Stimulated activated memory B cell treated with anti-CD40 and anti-IgM and Interleukin-4, amounts not matched to agents 10 μg/mL and 1 μg/mL and 100 μg/mL, for 72 hours (primary cell): Measurements from ENCODE around the gene AKR1C3.

Source experiments
- ATAC-seq: fragments of 150-1000 bp; cut with Tn5 transposase; 2 replicates; pipeline ENCODE4 v1.10.0; 2021
- H3K27ac Mint-ChIP-seq: one replicate; pipeline ENCODE4 v1.8.0; 2022; ENCODE audit warnings: mild to moderate bottlenecking, mixed read lengths
- H3K27me3 Mint-ChIP-seq: one replicate; pipeline ENCODE4 v1.8.0; 2022; ENCODE audit warnings: mixed read lengths
- H3K36me3 Mint-ChIP-seq: one replicate; pipeline ENCODE4 v1.8.0; 2022; ENCODE audit warnings: mixed read lengths
- H3K4me1 Mint-ChIP-seq: one replicate; pipeline ENCODE4 v1.8.0; 2022; ENCODE audit warnings: mixed read lengths
- H3K4me3 Mint-ChIP-seq: one replicate; pipeline ENCODE4 v1.8.0; 2022; ENCODE audit warnings: mild to moderate bottlenecking, moderate library complexity, mixed read lengths
- H3K9me3 Mint-ChIP-seq: one replicate; pipeline ENCODE4 v1.8.0; 2022; ENCODE audit warnings: mixed read lengths

Gene AKR1C3

GRCh38 chr10:5146920-5147254, 52.7 kb downstream of the AKR1C3 start:
- H3K4me3 Mint-ChIP-seq: no peak overlapping the region
- ATAC-seq: no peak
- H3K27me3 Mint-ChIP-seq: no peaks in the 10 kb centered on the region
- H3K9me3 Mint-ChIP-seq: peaks cover 12% of the 10 kb centered on the region
- no peaks in the 10 kb centered on the region for H3K4me1 Mint-ChIP-seq
- no peak overlapping the region for H3K27ac Mint-ChIP-seq
- H3K36me3 Mint-ChIP-seq: no peaks in the 10 kb centered on the region

GRCh38 chr10:5147255-5147980, 53.2 kb downstream of the AKR1C3 start:
- Mint-ChIP-seq H3K27me3 (no peaks in the 10 kb centered on the region), H3K27ac (no peak overlapping the region), H3K36me3 (no peaks in the 10 kb centered on the region), H3K4me1 (no peaks in the 10 kb centered on the region), H3K9me3 (peaks cover 12% of the 10 kb centered on the region), H3K4me3 (no peak overlapping the region)
- no peak for ATAC-seq

- Mint-ChIP-seq H3K36me3 (no peaks in the 10 kb centered on the region), H3K27ac (no peak overlapping the region), H3K4me1 (no peaks in the 10 kb centered on the region), H3K4me3 (no peak overlapping the region), H3K9me3 (peaks cover 11% of the 10 kb centered on the region), H3K27me3 (no peaks in the 10 kb centered on the region)
- no peak for ATAC-seq
These were observed 53.9 kb downstream of the AKR1C3 start for GRCh38 chr10:5147981-5148677.

GRCh38 chr10:5148678-5149032, 54.4 kb downstream of the AKR1C3 start:
- Mint-ChIP-seq H3K36me3 (no peaks in the 10 kb centered on the region), H3K9me3 (peaks cover 13% of the 10 kb centered on the region), H3K27me3 (no peaks in the 10 kb centered on the region), H3K4me3 (no peak overlapping the region), H3K27ac (no peak overlapping the region), H3K4me1 (no peaks in the 10 kb centered on the region)
- no peak for ATAC-seq

GRCh38 chr10:5151076-5151475, 56.9 kb downstream of the AKR1C3 start:
- Mint-ChIP-seq H3K4me3 (no peak overlapping the region), H3K9me3 (peaks cover 13% of the 10 kb centered on the region), H3K36me3 (no peaks in the 10 kb centered on the region), H3K27me3 (no peaks in the 10 kb centered on the region), H3K4me1 (no peaks in the 10 kb centered on the region), H3K27ac (no peak overlapping the region)
- ATAC-seq: no peak

GRCh38 chr10:5155951-5156350, 61.7 kb downstream of the AKR1C3 start:
- H3K4me1 Mint-ChIP-seq: no peaks in the 10 kb centered on the region
- no peaks in the 10 kb centered on the region for H3K27me3 Mint-ChIP-seq
- no peak overlapping the region for H3K4me3 Mint-ChIP-seq
- peaks cover 3% of the 10 kb centered on the region for H3K9me3 Mint-ChIP-seq
- no peak for ATAC-seq
- no peaks in the 10 kb centered on the region for H3K36me3 Mint-ChIP-seq
- H3K27ac Mint-ChIP-seq: no peak overlapping the region
